ENCODE results near the gene ZNF217.
A peak's percentile ranks its signal among the peaks of the same experiment; 100 is the strongest.
"Not testable (repeated sequence)": the region's sequence is repeated elsewhere in the genome, so short reads cannot be mapped to it uniquely, and the experiment has no call there.

Gene ZNF217

GRCh38 chr20:53621482-53622246 is 28.0 kb upstream of the ZNF217 start:
- Histone ChIP-seq H3K4me2 (ENCODE audit: low read depth, low read length, poor library complexity, severe bottlenecking) (peak overlapping the region; percentile 54), H3K4me3 (ENCODE audit: insufficient read depth, low read length, poor library complexity, severe bottlenecking) (peak overlapping the region; percentile 10), H3K36me3 (ENCODE audit: low read length) (no peaks in the 10 kb centered on the region), H4K20me1 (ENCODE audit: low read depth, low read length) (no peaks in the 10 kb centered on the region), H3K79me2 (ENCODE audit: insufficient read depth, low read length) (no peaks in the 10 kb centered on the region), H2AFZ (ENCODE audit: low read depth, low read length, severe bottlenecking) (peak overlapping the region; percentile 59), H3K9ac (ENCODE audit: low read length) (peak overlapping the region; percentile 47), H3K9me2 (replicated peaks; ENCODE audit: insufficient read depth, low read length) (no peaks in the 10 kb centered on the region), H3K27ac (ENCODE audit: low read depth, low read length) (peak overlapping the region; percentile 79), H3K9me3 (ENCODE audit: insufficient read depth, low read length) (no peaks in the 10 kb centered on the region), H3F3A (ENCODE audit: insufficient read depth) (peaks cover 37% of the 10 kb centered on the region), H3K27me3 (ENCODE audit: low read length) (no peaks in the 10 kb centered on the region)
- TF ChIP-seq, protein P1, sequence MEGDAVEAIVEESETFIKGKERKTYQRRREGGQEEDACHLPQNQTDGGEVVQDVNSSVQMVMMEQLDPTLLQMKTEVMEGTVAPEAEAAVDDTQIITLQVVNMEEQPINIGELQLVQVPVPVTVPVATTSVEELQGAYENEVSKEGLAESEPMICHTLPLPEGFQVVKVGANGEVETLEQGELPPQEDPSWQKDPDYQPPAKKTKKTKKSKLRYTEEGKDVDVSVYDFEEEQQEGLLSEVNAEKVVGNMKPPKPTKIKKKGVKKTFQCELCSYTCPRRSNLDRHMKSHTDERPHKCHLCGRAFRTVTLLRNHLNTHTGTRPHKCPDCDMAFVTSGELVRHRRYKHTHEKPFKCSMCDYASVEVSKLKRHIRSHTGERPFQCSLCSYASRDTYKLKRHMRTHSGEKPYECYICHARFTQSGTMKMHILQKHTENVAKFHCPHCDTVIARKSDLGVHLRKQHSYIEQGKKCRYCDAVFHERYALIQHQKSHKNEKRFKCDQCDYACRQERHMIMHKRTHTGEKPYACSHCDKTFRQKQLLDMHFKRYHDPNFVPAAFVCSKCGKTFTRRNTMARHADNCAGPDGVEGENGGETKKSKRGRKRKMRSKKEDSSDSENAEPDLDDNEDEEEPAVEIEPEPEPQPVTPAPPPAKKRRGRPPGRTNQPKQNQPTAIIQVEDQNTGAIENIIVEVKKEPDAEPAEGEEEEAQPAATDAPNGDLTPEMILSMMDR (IDR thresholded peaks at IDR 0.05; ENCODE audit: insufficient read depth, low read length, poor library complexity, severe bottlenecking), result no peak
- no peak for TF ChIP-seq EZH2phosphoT487 (conservative IDR thresholded peaks at IDR 0.05; ENCODE audit: low read length)

DNA sequence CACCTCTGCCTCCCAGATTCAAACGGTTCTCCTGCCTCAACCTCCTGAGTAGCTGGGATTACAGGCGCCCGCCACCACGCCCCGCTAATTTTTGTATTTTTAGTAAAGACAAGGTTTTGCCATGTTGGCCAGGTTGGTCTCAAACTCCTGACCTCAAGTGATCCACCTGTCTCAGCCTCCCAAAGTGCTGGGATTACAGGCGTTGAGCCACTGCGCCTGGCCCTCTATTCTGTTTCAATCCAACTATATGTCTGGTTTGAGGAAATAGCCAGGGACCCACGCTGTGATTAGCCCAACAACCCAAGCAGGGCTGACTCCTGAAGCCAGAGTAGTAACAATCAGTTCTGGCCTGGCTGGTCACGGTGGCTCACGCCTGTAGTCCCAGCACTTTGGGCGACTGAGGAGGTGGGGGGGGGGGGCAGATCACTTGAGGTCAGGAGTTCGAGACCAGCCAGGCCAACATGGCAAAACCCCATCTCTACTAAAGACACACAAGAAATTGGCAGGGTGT is 24.9 kb upstream of the ZNF217 start:
- not testable (repeated sequence) for H3K27ac ChIP-seq (ENCODE audit: low read depth, low read length); H3K4me2 ChIP-seq (ENCODE audit: low read depth, low read length, poor library complexity, severe bottlenecking)

GRCh38 chr20:53617791-53618489 is 24.3 kb upstream of the ZNF217 start:
- no peak overlapping the region for H3K4me2 ChIP-seq (ENCODE audit: low read depth, low read length, poor library complexity, severe bottlenecking)
- no peaks in the 10 kb centered on the region for H3K79me2 ChIP-seq (ENCODE audit: insufficient read depth, low read length)
- peaks cover 28% of the 10 kb centered on the region for H3F3A ChIP-seq (ENCODE audit: insufficient read depth)
- H3K9me3 ChIP-seq (ENCODE audit: insufficient read depth, low read length), result no peaks in the 10 kb centered on the region
- no peaks in the 10 kb centered on the region for H3K27me3 ChIP-seq (ENCODE audit: low read length)
- no peaks in the 10 kb centered on the region for H3K36me3 ChIP-seq (ENCODE audit: low read length)
- no peaks in the 10 kb centered on the region for H3K9me2 ChIP-seq (replicated peaks; ENCODE audit: insufficient read depth, low read length)
- H3K9ac ChIP-seq (ENCODE audit: low read length), result no peak overlapping the region
- TF ChIP-seq EZH2phosphoT487 (conservative IDR thresholded peaks at IDR 0.05; ENCODE audit: low read length), result no peak
- TF ChIP-seq, protein P1 (IDR thresholded peaks at IDR 0.05; ENCODE audit: insufficient read depth, low read length, poor library complexity, severe bottlenecking), result no peak
- no peak overlapping the region for H2AFZ ChIP-seq (ENCODE audit: low read depth, low read length, severe bottlenecking)
- no peak overlapping the region for H3K4me3 ChIP-seq (ENCODE audit: insufficient read depth, low read length, poor library complexity, severe bottlenecking)
- H4K20me1 ChIP-seq (ENCODE audit: low read depth, low read length), result no peaks in the 10 kb centered on the region
- no peak overlapping the region for H3K27ac ChIP-seq (ENCODE audit: low read depth, low read length)

More for the DNA sequence above, 24.9 kb upstream of the ZNF217 start:
- H4K20me1 ChIP-seq (ENCODE audit: low read depth, low read length); H2AFZ ChIP-seq (ENCODE audit: low read depth, low read length, severe bottlenecking); H3K4me3 ChIP-seq (ENCODE audit: insufficient read depth, low read length, poor library complexity, severe bottlenecking); H3K9me2 ChIP-seq (replicated peaks; ENCODE audit: insufficient read depth, low read length); H3K36me3 ChIP-seq (ENCODE audit: low read length); H3K27me3 ChIP-seq (ENCODE audit: low read length); H3K79me2 ChIP-seq (ENCODE audit: insufficient read depth, low read length); H3K9ac ChIP-seq (ENCODE audit: low read length); H3K9me3 ChIP-seq (ENCODE audit: insufficient read depth, low read length): not testable (repeated sequence)
- H3F3A ChIP-seq (ENCODE audit: insufficient read depth), result peaks cover 27% of the 10 kb centered on the region

DNA sequence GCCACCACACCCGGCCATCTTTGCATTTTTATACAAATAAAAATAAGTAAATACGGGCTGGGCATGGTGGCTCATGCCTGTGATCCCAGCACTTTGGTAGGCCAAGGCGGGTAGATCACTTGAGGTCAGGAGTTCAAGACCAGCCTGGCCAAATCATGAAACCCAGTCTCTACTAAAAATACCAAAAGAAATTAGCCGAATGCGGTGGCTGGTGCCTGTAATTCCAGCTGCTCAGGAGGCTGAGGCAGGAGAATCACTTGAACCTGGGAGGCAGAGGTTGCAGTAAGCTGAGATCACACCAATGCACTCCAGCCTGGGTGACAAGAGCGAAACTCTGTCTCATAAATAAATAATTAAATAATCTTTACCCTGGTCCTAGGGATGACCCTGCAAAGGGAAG is 22.9 kb upstream of the ZNF217 start:
- not testable (repeated sequence) for H4K20me1 ChIP-seq (ENCODE audit: low read depth, low read length); H3K9me3 ChIP-seq (ENCODE audit: insufficient read depth, low read length); H3K27me3 ChIP-seq (ENCODE audit: low read length); H3K79me2 ChIP-seq (ENCODE audit: insufficient read depth, low read length); H3K27ac ChIP-seq (ENCODE audit: low read depth, low read length); H3K4me3 ChIP-seq (ENCODE audit: insufficient read depth, low read length, poor library complexity, severe bottlenecking); H3K9ac ChIP-seq (ENCODE audit: low read length); H3K9me2 ChIP-seq (replicated peaks; ENCODE audit: insufficient read depth, low read length); H3K4me2 ChIP-seq (ENCODE audit: low read depth, low read length, poor library complexity, severe bottlenecking); H2AFZ ChIP-seq (ENCODE audit: low read depth, low read length, severe bottlenecking); H3K36me3 ChIP-seq (ENCODE audit: low read length)
- H3F3A ChIP-seq (ENCODE audit: insufficient read depth), result peaks cover 26% of the 10 kb centered on the region
